H54 (cell line): ENCODE measurements around the gene TNFRSF9.
A peak's percentile ranks its signal among the peaks of the same experiment; 100 is the strongest.
"Not testable (repeated sequence)": the region's sequence is repeated elsewhere in the genome, so short reads cannot be mapped to it uniquely, and the experiment has no call there.

Source experiments
- DNase-seq: peaks from one replicate; pipeline ENCODE4 v3.0.0; 2011; ENCODE audit warnings: low spot score, mixed read lengths; ENCODE audit not compliant: insufficient read length
- FAIRE-seq: peaks from 3 replicates; lab custom pipeline; 2011; peaks lifted over from hg19 to GRCh38; lab: Jason Lieb, UNC
- POLR2A ChIP-seq: IDR thresholded peaks from 2 replicates; pipeline ENCODE4 v1.6.1; 2011; ENCODE audit warnings: low read depth, mild to moderate bottlenecking, low read length

The TNFRSF9 gene

GRCh38 chr1:7948960-7949359, 8.3 kb upstream of the TNFRSF9 start:
- DNase-seq (peak; percentile 79), FAIRE-seq (peak; percentile 98)
- no peak for TF ChIP-seq POLR2A

GRCh38 chr1:7943251-7943650, 2.6 kb upstream of the TNFRSF9 start:
- TF ChIP-seq POLR2A = no peak
- FAIRE-seq = no peak
- DNase-seq = no peak

DNA sequence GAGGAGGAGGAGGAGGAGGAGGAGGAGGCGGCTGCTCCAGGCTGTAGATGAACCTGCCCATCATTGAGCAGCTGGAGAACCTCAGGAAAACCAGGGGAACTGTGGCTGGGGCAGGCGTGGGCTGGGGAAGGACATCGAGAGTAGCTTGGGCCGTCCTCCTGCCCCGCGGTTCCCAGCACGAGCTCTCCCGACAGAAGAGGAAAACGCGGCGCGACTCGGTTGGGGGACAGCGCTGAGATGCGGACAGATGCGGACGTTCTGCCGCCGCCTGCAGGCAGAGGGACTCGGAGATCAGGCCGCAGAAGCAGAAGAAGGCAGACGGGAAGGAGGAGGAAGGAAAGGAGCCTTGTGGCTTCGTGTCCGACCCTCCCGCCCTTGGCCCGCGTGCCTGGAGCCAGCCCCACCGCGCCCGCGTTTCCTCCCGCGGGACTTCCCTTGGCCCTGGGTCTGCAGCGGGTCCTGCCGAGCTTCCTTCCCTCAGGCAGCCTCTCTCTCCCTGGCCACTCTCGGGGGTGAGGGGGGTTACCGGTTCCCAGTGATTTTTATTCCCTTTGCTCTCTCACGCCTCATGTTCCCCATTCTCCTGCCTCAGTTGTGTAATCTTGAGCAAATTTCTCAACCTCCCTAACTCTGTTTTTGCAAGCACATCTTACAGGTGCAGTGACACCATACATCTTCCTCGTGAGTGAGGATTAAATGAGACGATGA, 1.7 kb upstream of the TNFRSF9 start:
- FAIRE-seq (no peak), DNase-seq (no peak)
- no peak for TF ChIP-seq POLR2A

DNA sequence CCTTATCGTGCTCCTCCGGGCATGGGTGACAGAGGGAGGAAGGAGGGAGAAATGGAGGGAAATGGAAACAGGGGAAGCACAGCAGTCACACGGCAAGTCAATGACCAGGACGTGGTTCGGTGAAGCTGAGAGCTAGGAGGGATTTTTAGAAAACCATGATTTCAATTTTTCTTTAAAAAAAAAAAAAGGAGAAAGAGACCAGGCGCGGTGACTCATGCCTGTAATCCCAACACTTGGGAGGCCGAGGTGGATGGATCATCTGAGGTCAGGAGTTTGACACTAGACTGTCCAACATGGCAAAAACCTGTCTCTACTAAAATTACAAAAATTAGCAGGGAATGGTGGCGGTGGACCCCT, 776 bp upstream of the TNFRSF9 start:
- FAIRE-seq = no peak
- TF ChIP-seq POLR2A = no peak
- no peak for DNase-seq

- no peak for DNase-seq
- no peak for TF ChIP-seq POLR2A
- FAIRE-seq = no peak
These were observed 605 bp downstream of the TNFRSF9 start for GRCh38 chr1:7940034-7940433.

DNA sequence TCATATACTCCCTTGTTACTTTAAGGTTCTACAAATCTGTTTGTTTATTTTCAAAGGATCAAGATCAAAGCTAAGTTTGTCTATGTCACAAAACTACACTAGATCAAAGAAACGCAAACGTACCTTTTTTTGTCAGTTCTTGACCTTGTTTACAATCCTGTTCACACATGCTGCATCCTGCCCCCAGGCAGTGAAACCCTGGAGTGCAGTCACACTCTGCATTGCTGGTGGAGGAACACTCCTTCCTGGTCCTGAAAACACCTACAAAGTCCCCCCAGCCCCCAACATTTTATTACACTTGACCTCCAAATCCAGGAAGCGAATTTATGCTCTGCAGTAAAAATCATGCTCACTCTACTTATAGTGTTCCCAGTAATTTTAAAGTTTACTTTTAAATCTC, 2.6 kb downstream of the TNFRSF9 start:
- no peak for DNase-seq

DNA sequence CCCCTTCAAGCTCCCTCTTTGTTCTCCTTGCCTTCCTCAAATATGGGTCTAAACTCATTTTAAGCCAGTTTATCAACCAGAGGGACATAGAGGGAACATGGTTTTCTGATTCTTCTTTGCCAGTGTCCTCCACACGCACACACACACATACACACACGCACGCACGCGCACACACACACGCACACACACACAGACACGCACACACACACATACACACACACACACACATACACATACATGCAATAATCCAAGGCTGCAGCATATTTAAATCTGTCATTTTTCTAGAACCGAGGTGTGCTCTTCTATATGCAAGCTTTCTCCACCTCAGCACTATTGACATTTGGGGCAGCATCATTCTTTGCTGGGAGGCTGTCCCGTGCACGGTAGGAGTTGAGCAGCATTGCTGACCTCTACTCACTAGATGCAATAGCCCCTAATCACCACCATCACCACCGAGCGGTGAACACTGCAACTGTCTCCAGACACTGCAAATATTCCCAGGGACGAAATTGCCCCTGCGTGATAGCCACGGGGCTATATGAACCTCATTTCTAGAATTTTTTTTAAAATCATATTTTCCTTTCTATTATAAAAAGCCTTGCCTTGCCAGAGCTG, 8.0 kb downstream of the TNFRSF9 start:
- DNase-seq (no peak), FAIRE-seq (no peak)
- TF ChIP-seq POLR2A = no peak

More for the DNA sequence above, 2.6 kb downstream of the TNFRSF9 start:
- TF ChIP-seq POLR2A = no peak
- FAIRE-seq = no peak

GRCh38 chr1:7931446-7931812, 9.2 kb downstream of the TNFRSF9 start:
- FAIRE-seq (no peak), DNase-seq (no peak)
- TF ChIP-seq POLR2A = no peak

- no peak for FAIRE-seq
- no peak for DNase-seq
- TF ChIP-seq POLR2A = no peak
These were observed 9.8 kb downstream of the TNFRSF9 start for GRCh38 chr1:7930645-7931445.

DNA sequence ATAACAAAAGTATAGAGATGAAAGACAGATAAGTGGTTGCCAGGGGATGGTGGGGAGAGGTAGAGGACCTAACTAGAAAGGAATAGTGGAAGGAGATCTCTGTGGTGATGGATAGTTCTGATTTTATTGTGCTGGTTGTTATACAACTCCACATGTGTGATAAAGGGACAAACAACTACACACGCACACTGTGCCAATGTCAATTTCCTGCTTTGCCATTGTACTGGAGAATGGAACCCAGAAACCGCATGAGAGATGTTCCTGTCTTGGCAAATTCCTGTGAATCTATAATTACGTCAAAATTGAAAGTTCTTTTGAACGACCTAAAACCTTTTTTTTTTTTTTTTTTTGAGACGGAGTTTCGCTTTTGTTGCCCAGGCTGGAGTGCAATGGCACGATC, 11.0 kb downstream of the TNFRSF9 start:
- DNase-seq (no peak), FAIRE-seq (no peak)
- TF ChIP-seq POLR2A = no peak

GRCh38 chr1:7928247-7928646, 12.4 kb downstream of the TNFRSF9 start:
- no peak for DNase-seq

GRCh38 chr1:7927061-7927460, 13.6 kb downstream of the TNFRSF9 start:
- FAIRE-seq, DNase-seq: not testable (repeated sequence)

More at GRCh38 chr1:7928247-7928646, 12.4 kb downstream of the TNFRSF9 start:
- TF ChIP-seq POLR2A = no peak
- no peak for FAIRE-seq

DNA sequence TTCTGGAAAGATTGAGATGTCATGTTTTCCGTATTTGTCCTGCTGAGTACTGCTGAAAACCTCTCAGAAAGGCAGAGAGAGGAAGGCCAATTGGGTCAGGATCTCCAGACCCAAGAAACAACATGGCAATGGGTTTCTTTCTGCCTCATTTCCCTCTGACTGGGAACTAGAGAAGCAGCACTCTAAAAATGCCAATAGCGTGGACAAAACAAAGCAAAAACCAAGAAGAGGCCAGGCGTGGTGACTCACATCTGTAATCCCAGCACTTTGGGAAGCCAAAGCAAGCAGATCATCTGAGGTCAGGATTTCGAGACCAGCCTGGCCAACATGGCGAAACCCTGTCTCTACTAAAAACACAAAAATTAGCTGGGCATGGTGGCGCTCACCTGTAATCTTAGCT, 18.3 kb downstream of the TNFRSF9 start:
- DNase-seq (no peak), FAIRE-seq (no peak)
- TF ChIP-seq POLR2A = no peak

- FAIRE-seq = no peak
- DNase-seq = no peak
- no peak for TF ChIP-seq POLR2A
These were observed 18.8 kb downstream of the TNFRSF9 start for GRCh38 chr1:7921796-7922195.
